Caki2 (cell line): ENCODE data around the gene PCDHA8. TPM values are rescaled to one million over a fixed set of nuclear protein-coding genes. Genes with fewer than 3 reads are reported as not detected.

ENCODE experiments used
- total RNA-seq: library from RNA; depleted of rRNA; stranded (reverse); fragments of >200 nt; shearing (Covaris generic); gene quantifications from 2 replicates; pipeline ENCODE4 v1.2.3, GENCODE V29; 2014; ENCODE audit warnings: low replicate concordance; rRNA removed

PCDHA8 gene
- total RNA-seq, 1 experiment from 2014 or later = 0.51 TPM

Other genes with a start within 250 kb of the PCDHA8 start
- gene CD14, start 208.0 kb upstream of the PCDHA8 start, total RNA-seq = 0.96 TPM in 1 of 2 replicates, not detected in the other
- gene TMCO6, start 201.7 kb upstream of the PCDHA8 start, total RNA-seq = 7.9 and 14.0 TPM in 2 replicates
- 71.7 and 78.2 TPM in 2 replicates for gene NDUFA2, start 193.6 kb upstream of the PCDHA8 start, total RNA-seq
- 36.9 and 57.5 TPM in 2 replicates for gene IK, start 193.4 kb upstream of the PCDHA8 start, total RNA-seq
- 26.2 and 30.2 TPM in 2 replicates for gene WDR55, start 176.3 kb upstream of the PCDHA8 start, total RNA-seq
- gene DND1, start 167.6 kb upstream of the PCDHA8 start, total RNA-seq = not detected in 2 replicates
- gene HARS1, start 149.8 kb upstream of the PCDHA8 start, total RNA-seq = 50.1 and 61.3 TPM in 2 replicates
- 30.0 and 41.5 TPM in 2 replicates for gene HARS2, start 149.7 kb upstream of the PCDHA8 start, total RNA-seq
- gene ZMAT2, start 140.7 kb upstream of the PCDHA8 start, total RNA-seq = 77.7 and 99.3 TPM in 2 replicates
- not detected in 2 replicates for gene PCDHA1, start 55.0 kb upstream of the PCDHA8 start, total RNA-seq
- gene PCDHA2, start 46.3 kb upstream of the PCDHA8 start, total RNA-seq = not detected in 2 replicates
- gene PCDHA3, start 40.1 kb upstream of the PCDHA8 start, total RNA-seq = 0.10 TPM in 1 of 2 replicates, not detected in the other
- 10.8 and 11.5 TPM in 2 replicates for gene PCDHA4, start 34.1 kb upstream of the PCDHA8 start, total RNA-seq
- 2.5 and 2.8 TPM in 2 replicates for gene PCDHA5, start 19.6 kb upstream of the PCDHA8 start, total RNA-seq
- gene PCDHA6, start 13.2 kb upstream of the PCDHA8 start, total RNA-seq = 0.34 TPM in 1 of 2 replicates, not detected in the other
- gene PCDHA7, start 6.9 kb upstream of the PCDHA8 start, total RNA-seq = 0.10 TPM in 1 of 2 replicates, not detected in the other
- gene PCDHA9, start 7.2 kb downstream of the PCDHA8 start, total RNA-seq = not detected in 2 replicates
- gene PCDHA10, start 14.7 kb downstream of the PCDHA8 start, total RNA-seq = 0.03 and 0.06 TPM in 2 replicates
- gene PCDHA11, start 27.8 kb downstream of the PCDHA8 start, total RNA-seq = 5.6 TPM in 1 of 2 replicates, not detected in the other
- not detected in 2 replicates for gene PCDHA12, start 34.1 kb downstream of the PCDHA8 start, total RNA-seq
- not detected in 2 replicates for gene PCDHA13, start 40.9 kb downstream of the PCDHA8 start, total RNA-seq
- 0.09 and 0.10 TPM in 2 replicates for gene PCDHAC1, start 85.1 kb downstream of the PCDHA8 start, total RNA-seq
- 2.8 and 4.6 TPM in 2 replicates for gene PCDHAC2, start 125.3 kb downstream of the PCDHA8 start, total RNA-seq
- not detected in 2 replicates for gene PCDHB1, start 210.2 kb downstream of the PCDHA8 start, total RNA-seq